GM21515 (cell line): ENCODE measurements around the gene FAM120A.

Experiments
- ATAC-seq: cut with Tn5 transposase; IDR thresholded peaks from one replicate; pipeline ENCODE4 v1.9.1; 2021; ENCODE audit not compliant: unreplicated experiment

Gene FAM120A

DNA sequence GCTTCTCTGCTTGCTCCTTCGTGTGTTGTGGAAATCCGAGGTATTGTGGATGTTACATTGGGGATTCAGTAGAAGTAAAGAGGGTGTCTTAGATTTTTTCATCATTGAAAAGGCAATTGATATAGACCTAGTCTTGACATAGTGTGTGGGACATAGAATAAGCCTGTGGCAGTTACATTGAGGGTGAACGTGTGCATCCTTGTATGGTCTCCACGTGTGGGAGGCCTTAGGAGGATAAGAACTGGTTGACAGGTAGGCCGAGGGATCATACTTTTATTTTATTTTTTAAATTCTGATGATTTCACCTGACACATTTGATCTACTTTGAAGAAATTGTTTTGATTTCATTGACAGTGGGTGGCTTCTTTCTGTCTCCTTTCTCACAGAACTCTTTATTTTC, 18.9 kb downstream of the FAM120A start:
- ATAC-seq: no peak

- no peak for ATAC-seq
These were observed 19.6 kb downstream of the FAM120A start for GRCh38 chr9:93471124-93471523.

DNA sequence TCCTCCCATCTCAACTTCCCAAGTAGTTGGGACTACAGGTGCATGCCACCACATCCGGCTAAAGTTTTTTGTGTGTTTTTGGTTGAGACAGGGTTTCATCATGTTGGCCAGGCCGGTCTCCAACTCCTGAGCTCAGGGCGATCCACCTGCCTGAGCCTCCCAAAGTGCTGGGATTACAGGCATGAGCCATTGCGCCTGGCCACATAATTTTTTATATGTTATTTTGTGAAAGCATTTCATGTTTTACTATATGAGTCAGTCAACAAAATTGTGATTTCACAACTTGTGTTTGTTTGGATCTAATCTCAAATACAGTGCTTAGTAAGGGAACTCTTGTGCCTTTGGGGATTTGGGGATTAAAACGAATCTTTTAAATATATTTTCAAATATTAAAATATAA, 21.9 kb downstream of the FAM120A start:
- ATAC-seq: no peak

- ATAC-seq: no peak
These were observed 23.6 kb downstream of the FAM120A start for GRCh38 chr9:93475108-93475507.

DNA sequence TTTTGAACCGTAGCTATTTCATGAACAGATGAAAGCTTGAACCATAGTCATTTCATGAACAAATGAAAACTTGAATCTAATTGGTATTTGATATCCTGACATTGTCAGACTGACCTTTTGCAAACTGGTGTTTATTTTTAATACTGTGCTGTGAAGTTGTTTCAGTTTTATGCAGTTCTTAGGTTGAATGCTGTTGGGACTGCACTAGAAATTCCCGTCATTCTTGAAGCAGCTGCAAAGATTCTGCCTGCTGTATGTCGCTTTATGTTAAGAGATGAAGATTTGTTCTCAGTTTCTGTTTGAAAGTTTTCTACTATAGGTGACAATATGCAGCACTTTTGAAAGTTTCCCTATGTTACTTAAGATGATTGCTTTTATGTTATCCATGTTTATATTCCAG, 24.4 kb downstream of the FAM120A start:
- ATAC-seq: no peak

- no peak for ATAC-seq
These were observed 25.4 kb downstream of the FAM120A start for GRCh38 chr9:93476924-93477323.

DNA sequence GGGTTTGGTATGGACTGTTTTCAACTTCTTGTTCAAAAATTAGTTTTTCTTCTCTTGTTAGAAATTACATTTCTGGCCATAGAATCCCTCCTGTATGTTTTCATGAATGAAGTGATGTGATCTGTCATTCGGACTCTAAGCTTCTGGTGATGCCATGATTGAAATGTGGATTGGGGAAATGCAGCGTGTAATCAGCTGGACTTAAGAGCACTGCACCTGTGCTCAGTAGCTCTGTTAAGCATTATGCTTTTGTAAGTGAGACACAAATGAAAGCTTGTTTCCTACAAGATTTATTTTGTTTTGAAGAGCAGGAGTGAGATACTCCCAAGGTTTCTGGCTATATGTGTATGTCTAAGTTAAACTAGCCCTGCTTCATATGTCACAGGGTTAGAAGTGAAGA, 25.9 kb downstream of the FAM120A start:
- ATAC-seq: no peak

GRCh38 chr9:93479726-93480125, 28.2 kb downstream of the FAM120A start:
- ATAC-seq: no peak

DNA sequence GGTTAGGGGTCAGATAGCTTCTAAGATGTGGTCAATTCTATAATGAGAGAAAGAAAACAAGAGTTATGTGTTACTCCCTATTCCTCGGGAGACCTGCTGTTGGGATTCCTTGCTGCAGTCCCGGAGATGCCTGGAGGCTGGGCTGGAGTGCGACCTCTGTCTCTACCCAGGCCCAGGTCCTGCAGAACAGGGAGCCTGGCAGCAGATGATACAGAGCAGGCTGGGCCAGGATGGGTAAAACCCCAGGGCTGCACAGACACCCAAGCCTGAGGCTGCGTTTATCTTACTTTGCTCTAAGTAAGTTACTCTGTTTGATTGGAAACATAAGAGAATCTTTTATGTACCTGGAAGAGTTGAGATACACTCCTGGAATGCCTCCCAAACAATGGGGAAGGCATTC, 28.8 kb downstream of the FAM120A start:
- no peak for ATAC-seq

DNA sequence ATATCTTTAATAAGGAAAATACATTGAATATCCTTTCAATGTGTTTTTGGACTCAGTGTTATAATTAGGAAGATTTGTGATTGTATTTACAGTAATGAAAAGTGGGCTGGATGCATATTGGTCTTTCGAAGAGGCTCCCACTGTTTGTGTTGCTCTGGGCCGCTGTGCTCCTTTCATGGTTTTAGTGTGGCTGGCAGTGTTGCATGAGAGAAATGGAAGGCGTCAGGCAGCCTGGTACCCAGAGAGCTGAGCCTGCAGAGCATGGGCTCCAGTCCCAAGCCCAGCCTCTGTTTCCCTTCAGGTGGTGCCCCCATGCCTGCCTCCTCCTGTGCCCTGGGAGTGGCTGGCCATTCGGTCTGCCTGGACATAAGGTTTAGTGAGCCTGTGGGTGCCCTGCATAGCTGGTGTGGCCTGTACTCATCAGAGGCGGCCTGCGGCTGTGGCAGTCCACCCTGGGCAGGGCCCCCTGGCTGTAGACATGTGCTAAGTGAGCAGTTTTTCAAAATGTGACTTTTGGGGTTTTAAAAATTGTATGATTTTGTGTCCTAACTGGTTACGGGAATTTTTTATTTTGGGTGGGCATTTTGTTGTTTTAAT, 29.3 kb downstream of the FAM120A start:
- no peak for ATAC-seq

DNA sequence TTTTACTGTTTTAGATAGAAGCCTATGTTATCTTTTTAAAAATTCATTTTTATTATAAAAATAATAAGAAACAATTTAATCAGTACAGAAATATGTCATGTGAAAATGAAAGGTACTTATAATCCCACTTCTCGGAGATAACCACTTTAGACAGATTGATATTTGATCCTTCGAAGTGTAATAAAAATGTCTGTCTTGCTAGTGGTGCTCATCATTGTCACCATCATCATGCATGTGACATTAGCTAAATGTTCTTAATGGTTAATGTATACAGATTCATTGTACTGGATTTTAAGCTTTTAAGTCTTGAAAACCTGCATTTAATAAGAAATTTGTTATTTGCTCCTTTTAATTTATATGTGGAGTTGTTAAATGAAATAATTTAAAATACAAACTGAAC, 32.0 kb downstream of the FAM120A start:
- no peak for ATAC-seq

GRCh38 chr9:93486268-93486667, 34.8 kb downstream of the FAM120A start:
- no peak for ATAC-seq

GRCh38 chr9:93488244-93488643, 36.8 kb downstream of the FAM120A start:
- ATAC-seq: no peak

DNA sequence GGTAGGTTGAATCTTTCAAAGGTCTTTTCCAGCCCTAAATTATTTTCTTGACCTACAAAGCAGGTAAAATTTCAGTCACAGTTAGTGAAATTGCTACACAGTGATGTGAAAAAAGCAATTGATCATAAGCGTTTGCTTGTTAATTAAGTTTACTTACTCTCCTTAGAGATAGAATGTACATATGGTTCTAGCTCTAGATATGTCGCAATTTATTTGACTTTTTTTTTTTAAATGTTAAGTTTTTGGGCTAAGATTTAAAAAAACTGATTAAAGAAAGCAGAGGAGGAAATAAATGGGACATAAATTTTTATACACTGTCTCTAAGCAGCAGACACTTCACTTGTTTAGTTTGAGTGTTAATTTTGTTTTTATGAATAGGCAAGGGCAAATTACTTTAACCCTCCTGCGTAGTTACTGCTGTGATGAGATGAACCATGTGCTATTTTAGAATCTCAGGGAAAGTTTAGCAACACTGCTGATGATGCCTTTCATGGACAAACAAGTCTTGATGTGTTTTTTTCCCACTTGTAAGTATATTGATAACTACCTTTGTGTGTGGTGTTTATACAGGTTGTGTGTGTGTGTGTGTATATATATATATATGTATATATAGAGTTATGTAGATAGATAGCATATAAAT, 40.2 kb downstream of the FAM120A start:
- no peak for ATAC-seq

DNA sequence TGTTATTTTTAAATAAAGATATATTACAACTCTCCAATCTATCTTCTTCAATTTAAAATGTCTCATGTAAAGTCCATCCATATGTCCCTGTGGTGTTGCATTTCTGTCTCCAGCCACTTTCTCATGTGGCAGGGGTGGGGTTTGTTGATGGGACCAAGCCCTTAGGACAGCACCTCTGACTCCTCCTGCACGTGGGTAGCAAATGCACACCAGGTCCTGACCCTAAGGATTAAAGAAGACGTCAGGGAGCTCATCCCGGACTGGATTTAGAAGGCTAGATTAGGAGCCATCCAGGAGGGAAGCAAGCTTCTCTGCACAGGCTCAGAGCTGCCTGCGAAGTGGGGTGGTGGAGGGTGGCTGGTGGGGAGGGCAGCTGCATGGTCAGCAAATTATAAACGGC, 40.8 kb downstream of the FAM120A start:
- no peak for ATAC-seq

- no peak for ATAC-seq
These were observed 42.5 kb downstream of the FAM120A start for GRCh38 chr9:93493949-93494348.

GRCh38 chr9:93496285-93496684, 44.8 kb downstream of the FAM120A start:
- no peak for ATAC-seq

DNA sequence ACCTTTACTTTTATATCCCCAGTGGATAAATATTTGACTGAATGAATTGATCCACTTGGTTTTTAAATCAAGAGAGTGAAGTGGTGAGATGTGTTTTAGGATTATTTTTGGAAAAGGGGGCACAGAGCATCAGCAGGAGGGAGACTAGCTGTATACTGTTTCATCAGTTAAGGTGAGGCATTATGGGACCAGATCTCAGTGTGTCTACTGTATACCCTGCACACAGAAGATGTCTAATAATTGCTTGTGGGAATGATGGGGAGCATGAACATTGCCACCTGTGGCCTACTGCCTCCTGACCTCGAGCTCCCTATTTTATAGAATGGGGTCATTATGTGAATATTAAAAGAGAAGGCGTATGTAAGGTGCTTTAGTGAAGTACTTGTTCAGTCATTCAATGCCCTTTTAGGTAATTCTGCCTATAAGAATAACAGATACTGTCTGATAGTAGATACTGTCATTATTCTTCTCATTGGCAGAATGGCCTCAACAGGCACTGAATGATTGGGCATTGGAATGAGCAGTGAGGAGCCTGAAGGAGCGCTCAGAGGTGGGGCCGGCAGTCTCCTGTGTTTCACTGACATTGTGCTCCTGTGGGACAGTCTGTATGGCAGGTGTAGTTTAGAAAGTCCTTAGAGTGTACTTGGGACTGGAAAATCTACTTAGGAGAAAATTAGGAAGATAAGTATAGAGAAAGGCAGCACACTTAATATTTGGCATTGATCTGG, 49.2 kb downstream of the FAM120A start:
- no peak for ATAC-seq

DNA sequence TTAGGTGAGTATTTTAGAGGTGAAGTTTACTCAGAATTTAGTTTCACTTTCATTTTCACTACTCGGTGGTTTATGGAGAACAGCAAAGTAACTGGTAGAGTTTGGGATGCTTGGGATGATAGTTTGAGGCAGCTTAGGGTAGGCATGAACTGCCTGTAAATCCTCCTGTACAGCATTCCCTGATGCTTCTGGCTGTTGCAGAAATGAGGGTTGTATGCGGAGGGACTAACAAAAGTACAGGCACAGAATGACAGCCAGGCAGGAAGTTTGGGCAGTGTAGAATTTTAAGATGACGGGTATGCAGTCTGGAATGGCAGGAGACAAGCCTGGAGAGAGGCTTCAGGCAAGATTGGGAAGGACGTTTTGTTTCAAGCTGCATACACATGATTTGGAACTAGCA, 49.9 kb downstream of the FAM120A start:
- ATAC-seq: no peak

- no peak for ATAC-seq
These were observed 51.9 kb downstream of the FAM120A start for GRCh38 chr9:93503381-93503780.

DNA sequence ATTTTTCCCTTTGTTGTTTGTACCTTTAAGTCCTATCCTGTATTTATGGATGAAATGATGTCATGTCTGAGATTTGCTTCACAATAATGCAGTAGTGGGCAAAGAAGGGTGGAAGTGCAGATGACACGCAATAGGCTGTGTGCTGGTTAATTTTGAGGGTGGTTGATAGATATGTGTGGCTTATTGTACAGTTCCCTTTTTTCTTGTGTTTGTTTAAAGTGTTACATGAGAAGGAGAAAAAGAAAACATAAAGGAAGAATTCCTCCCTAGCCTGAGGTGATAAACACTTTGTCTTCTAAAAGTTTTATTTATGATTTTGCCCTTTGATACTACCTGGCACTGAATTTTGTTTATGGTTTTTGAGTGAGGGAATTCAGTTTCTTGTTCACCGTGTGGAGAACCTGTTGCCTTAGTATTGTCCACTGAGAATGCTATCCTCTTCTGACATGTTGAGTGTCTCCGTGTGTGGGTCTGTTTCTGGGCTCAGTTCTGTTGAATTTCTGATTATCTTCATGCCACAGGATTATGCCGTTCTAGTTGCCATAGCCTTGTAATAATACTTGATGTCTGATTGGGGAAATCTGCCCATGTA, 54.2 kb downstream of the FAM120A start:
- ATAC-seq: no peak

- no peak for ATAC-seq
These were observed 56.3 kb downstream of the FAM120A start for GRCh38 chr9:93507768-93508167.
